NCI-H774 (cell line): ENCODE measurements around the gene DTNB.

Experiments
- DNase-seq: peaks from one replicate; lab custom pipeline; 2025; lab: John Stamatoyannopoulos, UW

The DTNB gene

GRCh38 chr2:25369876-25370275, 303.5 kb downstream of the DTNB start:
- DNase-seq = no peak

GRCh38 chr2:25369439-25369838, 303.9 kb downstream of the DTNB start:
- no peak for DNase-seq

- DNase-seq = no peak
Observed at GRCh38 chr2:25368660-25369059, 304.7 kb downstream of the DTNB start.

- DNase-seq = no peak
Observed at GRCh38 chr2:25367296-25367695, 306.1 kb downstream of the DTNB start.

- DNase-seq = no peak
Observed at GRCh38 chr2:25366629-25367028, 306.7 kb downstream of the DTNB start.

- no peak for DNase-seq
Observed at GRCh38 chr2:25365241-25365640, 308.1 kb downstream of the DTNB start.

GRCh38 chr2:25363733-25364132, 309.6 kb downstream of the DTNB start:
- DNase-seq = no peak

GRCh38 chr2:25362434-25363145, 310.8 kb downstream of the DTNB start:
- DNase-seq = no peak

- peak; percentile 87 for DNase-seq
Observed at GRCh38 chr2:25362049-25362433, 311.3 kb downstream of the DTNB start.

- DNase-seq = no peak
Observed at GRCh38 chr2:25361261-25362048, 311.9 kb downstream of the DTNB start.

GRCh38 chr2:25358836-25359235, 314.5 kb downstream of the DTNB start:
- DNase-seq = no peak

GRCh38 chr2:25358249-25358815, 315.0 kb downstream of the DTNB start:
- no peak for DNase-seq

- DNase-seq = no peak
Observed at GRCh38 chr2:25356088-25356487, 317.3 kb downstream of the DTNB start.

- DNase-seq = no peak
Observed at GRCh38 chr2:25355270-25355669, 318.1 kb downstream of the DTNB start.

- DNase-seq = no peak
Observed at GRCh38 chr2:25354116-25354515, 319.3 kb downstream of the DTNB start.

- DNase-seq = no peak
Observed at GRCh38 chr2:25349397-25349796, 324.0 kb downstream of the DTNB start.

- no peak for DNase-seq
Observed at GRCh38 chr2:25347846-25348245, 325.5 kb downstream of the DTNB start.

- no peak for DNase-seq
Observed at GRCh38 chr2:25347205-25347815, 326.1 kb downstream of the DTNB start.

- no peak for DNase-seq
Observed at GRCh38 chr2:25343187-25343825, 330.1 kb downstream of the DTNB start.

- DNase-seq = peak; percentile 72
Observed at GRCh38 chr2:25342372-25343186, 330.8 kb downstream of the DTNB start.

GRCh38 chr2:25341753-25342371, 331.5 kb downstream of the DTNB start, which contains the start of gene DNMT3A:
DNMT3A (minus strand) TSS chr2:25341925; CDS start chr2:25313984, 27,941 bp downstream.
- peak; percentile 40 for DNase-seq
